B cell (primary cell): ENCODE measurements around the gene ANXA7.

Experiments
- EZH2 ChIP-seq: IDR thresholded peaks from 2 replicates; pipeline ENCODE4 v1.6.1; 2012; ENCODE audit warnings: borderline replicate concordance, low read depth, mild to moderate bottlenecking, moderate library complexity, low read length; ENCODE audit not compliant: insufficient read depth, poor library complexity, severe bottlenecking
- TF ChIP-seq, protein P1 (sequence below): fragments of 200-600 bp; IDR thresholded peaks from one replicate; pipeline ENCODE4 v1.8.0; 2022; ENCODE audit warnings: antibody characterized with exemption, mild to moderate bottlenecking

DNA sequence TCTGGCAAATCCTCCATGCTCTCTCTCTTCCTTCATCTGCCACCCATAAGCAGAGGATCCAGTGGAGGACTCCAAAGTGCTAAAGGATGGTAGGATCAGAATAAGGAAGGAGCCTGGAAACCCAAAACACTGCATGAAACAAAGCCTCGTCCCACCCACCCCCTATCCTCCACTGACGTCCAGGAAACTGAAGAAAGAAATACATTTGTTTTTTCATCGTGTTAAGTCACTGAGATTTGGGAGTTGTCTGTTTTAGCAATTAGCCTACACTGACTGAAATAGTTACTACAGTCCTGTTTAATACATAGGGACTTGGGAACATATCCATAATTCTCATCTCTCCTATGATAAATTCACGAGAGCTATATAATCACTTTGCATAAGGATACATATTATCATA, 14.8 kb downstream of the ANXA7 start:
- TF ChIP-seq EZH2: no peak
- TF ChIP-seq, protein P1, sequence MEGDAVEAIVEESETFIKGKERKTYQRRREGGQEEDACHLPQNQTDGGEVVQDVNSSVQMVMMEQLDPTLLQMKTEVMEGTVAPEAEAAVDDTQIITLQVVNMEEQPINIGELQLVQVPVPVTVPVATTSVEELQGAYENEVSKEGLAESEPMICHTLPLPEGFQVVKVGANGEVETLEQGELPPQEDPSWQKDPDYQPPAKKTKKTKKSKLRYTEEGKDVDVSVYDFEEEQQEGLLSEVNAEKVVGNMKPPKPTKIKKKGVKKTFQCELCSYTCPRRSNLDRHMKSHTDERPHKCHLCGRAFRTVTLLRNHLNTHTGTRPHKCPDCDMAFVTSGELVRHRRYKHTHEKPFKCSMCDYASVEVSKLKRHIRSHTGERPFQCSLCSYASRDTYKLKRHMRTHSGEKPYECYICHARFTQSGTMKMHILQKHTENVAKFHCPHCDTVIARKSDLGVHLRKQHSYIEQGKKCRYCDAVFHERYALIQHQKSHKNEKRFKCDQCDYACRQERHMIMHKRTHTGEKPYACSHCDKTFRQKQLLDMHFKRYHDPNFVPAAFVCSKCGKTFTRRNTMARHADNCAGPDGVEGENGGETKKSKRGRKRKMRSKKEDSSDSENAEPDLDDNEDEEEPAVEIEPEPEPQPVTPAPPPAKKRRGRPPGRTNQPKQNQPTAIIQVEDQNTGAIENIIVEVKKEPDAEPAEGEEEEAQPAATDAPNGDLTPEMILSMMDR: no peak
